Stimulated activated effector memory CD8-positive, alpha-beta T cell treated with anti-CD3 and anti-CD28 coated beads, Interleukin-12 subunit alpha, Interleukin-12 subunit beta, amount 100 ng/mL, for 72 hours (primary cell): ENCODE measurements around the gene CKAP5.
"Not testable (repeated sequence)": the region's sequence is repeated elsewhere in the genome, so short reads cannot be mapped to it uniquely, and the experiment has no call there.

Experiments used
- ATAC-seq: fragments of 150-1000 bp; cut with Tn5 transposase; 2 replicates; pipeline ENCODE4 v1.10.0; 2021
- DNase-seq, 2 donors: peaks; one replicate each; pipeline ENCODE4 v3.0.0; 2021 to 2022; ENCODE audit warnings: low spot score in 2 of 2
- H3K27ac Mint-ChIP-seq: one replicate; pipeline ENCODE4 v1.8.0; 2022; ENCODE audit warnings: mild to moderate bottlenecking, mixed read lengths
- H3K36me3 Mint-ChIP-seq: one replicate; pipeline ENCODE4 v1.8.0; 2022; ENCODE audit warnings: mild to moderate bottlenecking, mixed read lengths
- H3K4me1 Mint-ChIP-seq: one replicate; pipeline ENCODE4 v1.8.0; 2022; ENCODE audit warnings: mixed read lengths
- H3K4me3 Mint-ChIP-seq: one replicate; pipeline ENCODE4 v1.8.0; 2022; ENCODE audit warnings: mild to moderate bottlenecking, mixed read lengths
- H3K9me3 Mint-ChIP-seq: one replicate; pipeline ENCODE4 v1.8.0; 2022; ENCODE audit warnings: mixed read lengths

CKAP5 gene

GRCh38 chr11:46835897-46836296, 10.2 kb downstream of the CKAP5 start:
- ATAC-seq, result no peak
- Mint-ChIP-seq H3K4me1 (peaks cover 30% of the 10 kb centered on the region), H3K36me3 (peaks cover 4% of the 10 kb centered on the region), H3K27ac (no peak overlapping the region), H3K9me3 (no peaks in the 10 kb centered on the region), H3K4me3 (no peak overlapping the region)
- no peak for DNase-seq

GRCh38 chr11:46834821-46835220, 11.3 kb downstream of the CKAP5 start:
- H3K9me3 Mint-ChIP-seq, result no peaks in the 10 kb centered on the region
- ATAC-seq (no peak), DNase-seq (no peak)
- no peak overlapping the region for H3K4me3 Mint-ChIP-seq
- H3K4me1 Mint-ChIP-seq, result peaks cover 30% of the 10 kb centered on the region
- H3K27ac Mint-ChIP-seq, result no peak overlapping the region
- no peaks in the 10 kb centered on the region for H3K36me3 Mint-ChIP-seq

- no peak for DNase-seq
- peaks cover 23% of the 10 kb centered on the region for H3K4me1 Mint-ChIP-seq
- no peak overlapping the region for H3K4me3 Mint-ChIP-seq
- H3K27ac Mint-ChIP-seq, result no peak overlapping the region
- H3K36me3 Mint-ChIP-seq, result no peaks in the 10 kb centered on the region
- H3K9me3 Mint-ChIP-seq, result no peaks in the 10 kb centered on the region
- no peak for ATAC-seq
These were observed 13.4 kb downstream of the CKAP5 start for GRCh38 chr11:46832511-46833214.

- H3K36me3 Mint-ChIP-seq, result no peaks in the 10 kb centered on the region
- H3K27ac Mint-ChIP-seq, result no peak overlapping the region
- H3K4me3 Mint-ChIP-seq, result peak overlapping the region; percentile 74
- peaks cover 21% of the 10 kb centered on the region for H3K4me1 Mint-ChIP-seq
- ATAC-seq, result no peak
- no peaks in the 10 kb centered on the region for H3K9me3 Mint-ChIP-seq
- no peak for DNase-seq
These were observed 18.1 kb downstream of the CKAP5 start for GRCh38 chr11:46827995-46828394.

GRCh38 chr11:46826310-46827044, 19.6 kb downstream of the CKAP5 start:
- peak; percentile 57 to 74 for DNase-seq
- peak; percentile 100 for ATAC-seq
- Mint-ChIP-seq H3K4me1 (peaks cover 21% of the 10 kb centered on the region), H3K9me3 (no peaks in the 10 kb centered on the region), H3K36me3 (no peaks in the 10 kb centered on the region), H3K4me3 (peak overlapping the region; percentile 74), H3K27ac (peak overlapping the region; percentile 63)

GRCh38 chr11:46808799-46809431, 37.2 kb downstream of the CKAP5 start:
- Mint-ChIP-seq H3K36me3 (peaks cover 85% of the 10 kb centered on the region), H3K4me3 (no peak overlapping the region), H3K4me1 (no peaks in the 10 kb centered on the region), H3K27ac (no peak overlapping the region), H3K9me3 (no peaks in the 10 kb centered on the region)
- ATAC-seq (no peak), DNase-seq (no peak)

GRCh38 chr11:46801694-46802470, 44.2 kb downstream of the CKAP5 start:
- H3K36me3 Mint-ChIP-seq, result peaks cover 75% of the 10 kb centered on the region
- H3K27ac Mint-ChIP-seq, result no peak overlapping the region
- no peak overlapping the region for H3K4me3 Mint-ChIP-seq
- no peaks in the 10 kb centered on the region for H3K9me3 Mint-ChIP-seq
- ATAC-seq (no peak), DNase-seq (no peak)
- no peaks in the 10 kb centered on the region for H3K4me1 Mint-ChIP-seq

GRCh38 chr11:46800177-46800576, 45.9 kb downstream of the CKAP5 start:
- no peak overlapping the region for H3K4me3 Mint-ChIP-seq
- H3K4me1 Mint-ChIP-seq, result no peaks in the 10 kb centered on the region
- no peak for DNase-seq
- no peak for ATAC-seq
- no peak overlapping the region for H3K27ac Mint-ChIP-seq
- no peaks in the 10 kb centered on the region for H3K9me3 Mint-ChIP-seq
- H3K36me3 Mint-ChIP-seq, result peaks cover 75% of the 10 kb centered on the region

GRCh38 chr11:46799725-46800124, 46.4 kb downstream of the CKAP5 start:
- not testable (repeated sequence) for H3K4me3 Mint-ChIP-seq, ATAC-seq, H3K27ac Mint-ChIP-seq, H3K9me3 Mint-ChIP-seq, DNase-seq, H3K4me1 Mint-ChIP-seq
- peaks cover 75% of the 10 kb centered on the region for H3K36me3 Mint-ChIP-seq

GRCh38 chr11:46778416-46778815, 67.7 kb downstream of the CKAP5 start:
- peaks cover 89% of the 10 kb centered on the region for H3K36me3 Mint-ChIP-seq
- DNase-seq, result no peak
- no peak overlapping the region for H3K27ac Mint-ChIP-seq

GRCh38 chr11:46776878-46777277, 69.2 kb downstream of the CKAP5 start:
- H3K9me3 Mint-ChIP-seq, result no peaks in the 10 kb centered on the region
- no peak overlapping the region for H3K27ac Mint-ChIP-seq
- no peak for DNase-seq
- no peak overlapping the region for H3K4me3 Mint-ChIP-seq
- peaks cover 95% of the 10 kb centered on the region for H3K36me3 Mint-ChIP-seq
- ATAC-seq, result no peak
- H3K4me1 Mint-ChIP-seq, result no peaks in the 10 kb centered on the region

More at GRCh38 chr11:46778416-46778815, 67.7 kb downstream of the CKAP5 start:
- H3K4me3 Mint-ChIP-seq, result no peak overlapping the region
- ATAC-seq, result no peak
- no peaks in the 10 kb centered on the region for H3K9me3 Mint-ChIP-seq
- H3K4me1 Mint-ChIP-seq, result no peaks in the 10 kb centered on the region

GRCh38 chr11:46769636-46770221, 76.4 kb downstream of the CKAP5 start:
- Mint-ChIP-seq H3K36me3 (peaks cover 100% of the 10 kb centered on the region), H3K4me3 (no peak overlapping the region), H3K9me3 (no peaks in the 10 kb centered on the region), H3K4me1 (no peaks in the 10 kb centered on the region), H3K27ac (no peak overlapping the region)
- ATAC-seq (no peak), DNase-seq (no peak)

GRCh38 chr11:46766656-46767055, 79.4 kb downstream of the CKAP5 start:
- DNase-seq (no peak), ATAC-seq (no peak)
- H3K27ac Mint-ChIP-seq, result no peak overlapping the region
- no peak overlapping the region for H3K4me3 Mint-ChIP-seq
- no peaks in the 10 kb centered on the region for H3K9me3 Mint-ChIP-seq
- H3K36me3 Mint-ChIP-seq, result peaks cover 100% of the 10 kb centered on the region
- no peaks in the 10 kb centered on the region for H3K4me1 Mint-ChIP-seq

- ATAC-seq (no peak), DNase-seq (no peak)
- Mint-ChIP-seq H3K4me1 (no peaks in the 10 kb centered on the region), H3K27ac (no peak overlapping the region), H3K4me3 (no peak overlapping the region), H3K9me3 (no peaks in the 10 kb centered on the region), H3K36me3 (peaks cover 100% of the 10 kb centered on the region)
These were observed 83.8 kb downstream of the CKAP5 start for GRCh38 chr11:46762248-46762647.

GRCh38 chr11:46761807-46762206, 84.3 kb downstream of the CKAP5 start:
- Mint-ChIP-seq H3K4me3 (no peak overlapping the region), H3K36me3 (peaks cover 100% of the 10 kb centered on the region), H3K9me3 (no peaks in the 10 kb centered on the region), H3K27ac (no peak overlapping the region), H3K4me1 (no peaks in the 10 kb centered on the region)
- ATAC-seq (no peak), DNase-seq (no peak)
